Endothelial cell of umbilical vein (primary cell): ENCODE results near the gene CROCC2. TPM values are rescaled to one million over a fixed set of nuclear protein-coding genes. Genes with fewer than 3 reads are reported as not detected.

Experiments used
- BruUV-seq: library from RNA; stranded (reverse); fragments of 400-500 nt; replicated peaks from 2 replicates; lab custom pipeline; 2021; lab: Mats Ljungman, UMichigan
- CTCF ChIA-PET: fragments of 300-600, 350-600 bp; sonication (Branson Sonifier 250); formaldehyde crosslinking; loops from one replicate; lab custom pipeline; 2021; ENCODE audit warnings: antibody characterized with exemption, inconsistent platforms; lab: Charles Lee
- POLR2A ChIA-PET: fragments of 300-600, 350-600 bp; sonication (Branson Sonifier 250); formaldehyde crosslinking; loops from one replicate; lab custom pipeline; 2021; ENCODE audit warnings: antibody characterized with exemption, inconsistent platforms; lab: Charles Lee
- DNase-seq: peaks from one replicate; pipeline ENCODE4 v3.0.0-alpha.2; 2011; ENCODE audit warnings: low read depth, low spot score
- FAIRE-seq: peaks from 2 replicates; lab custom pipeline; 2011; peaks lifted over from hg19 to GRCh38; lab: Jason Lieb, UNC
- H2AFZ ChIP-seq: 2 replicates; pipeline ENCODE4 v1.6.0; 2012; ENCODE audit warnings: low read depth, low read length, control low read depth, inconsistent platforms
- H3K27ac ChIP-seq: 2 replicates; pipeline ENCODE4 v1.5.1; 2011; ENCODE audit warnings: low read depth, mild to moderate bottlenecking, control low read depth, low read length, moderate library complexity; ENCODE audit not compliant: insufficient read depth
- H3K27me3 ChIP-seq, 2 experiments: 2 replicates each; pipeline versions ENCODE4 v1.6.0 to v1.6.1; 2011; ENCODE audit warnings: low read length in 2 of 2, mixed read lengths in 1 of 2; ENCODE audit not compliant: control insufficient read depth in 2 of 2, insufficient read depth in 2 of 2
- H3K36me3 ChIP-seq, 2 experiments: 2 replicates in 1 of 2; 3 replicates in 1 of 2; pipeline ENCODE4 v1.5.1; 2011; ENCODE audit warnings: low read length in 2 of 2, mild to moderate bottlenecking in 1 of 2, moderate library complexity in 1 of 2; ENCODE audit not compliant: control insufficient read depth in 2 of 2, insufficient read depth in 2 of 2; ENCODE audit errors: extremely low read depth in 1 of 2
- H3K4me1 ChIP-seq: 3 replicates; pipeline ENCODE4 v1.5.1; 2011; ENCODE audit warnings: mild to moderate bottlenecking, low read length; ENCODE audit not compliant: control insufficient read depth, insufficient read depth; ENCODE audit errors: extremely low read depth
- H3K4me2 ChIP-seq: 2 replicates; pipeline ENCODE4 v1.6.1; 2011; ENCODE audit warnings: low read length, control low read depth, mixed read lengths; ENCODE audit not compliant: insufficient read depth
- H3K4me3 ChIP-seq, 3 experiments: fragments of 200-600 bp in 1 of 3; sonication (generic), shearing (Covaris generic) in 1 of 3; replicated peaks in 1 of 3; 2 replicates each; pipeline ENCODE4 v1.5.1; 2011 to 2016; ENCODE audit warnings: control low read depth in 3 of 3, low read length in 3 of 3, mild to moderate bottlenecking in 2 of 3, inconsistent platforms in 1 of 3, low read depth in 1 of 3, moderate library complexity in 1 of 3; ENCODE audit not compliant: insufficient read depth in 1 of 3
- H3K79me2 ChIP-seq: 2 replicates; pipeline ENCODE4 v1.6.0; 2012; ENCODE audit warnings: low read length, inconsistent platforms; ENCODE audit not compliant: control insufficient read depth, insufficient read depth
- H3K9ac ChIP-seq: replicated peaks from 2 replicates; pipeline ENCODE3; 2011; ENCODE audit warnings: low read length, control low read depth; ENCODE audit not compliant: insufficient read depth; ENCODE audit errors: extremely low read depth
- H3K9me1 ChIP-seq: replicated peaks from 3 replicates; pipeline ENCODE4 v1.6.0; 2011; ENCODE audit warnings: mild to moderate bottlenecking, low read length; ENCODE audit not compliant: control insufficient read depth, insufficient read depth; ENCODE audit errors: extremely low read depth
- H3K9me3 ChIP-seq: replicated peaks from 2 replicates; pipeline ENCODE4 v1.5.1; 2012; ENCODE audit warnings: low read length, inconsistent platforms; ENCODE audit not compliant: control insufficient read depth, insufficient read depth
- H4K20me1 ChIP-seq: replicated peaks from 2 replicates; pipeline ENCODE3; 2011; ENCODE audit warnings: mild to moderate bottlenecking, low read length; ENCODE audit not compliant: control insufficient read depth, insufficient read depth; ENCODE audit errors: extremely low read depth
- EZH2 ChIP-seq: IDR thresholded peaks from 2 replicates; pipeline ENCODE4 v1.6.1; 2012; ENCODE audit warnings: borderline replicate concordance, low read depth, mild to moderate bottlenecking, moderate library complexity, low read length, inconsistent platforms; ENCODE audit not compliant: severe bottlenecking
- FOS ChIP-seq: IDR thresholded peaks from 2 replicates; pipeline ENCODE4 v1.6.1; 2011; ENCODE audit warnings: mild to moderate bottlenecking, low read length, moderate library complexity, borderline replicate concordance; ENCODE audit not compliant: insufficient read depth
- GATA2 ChIP-seq: IDR thresholded peaks from 2 replicates; pipeline ENCODE4 v1.7.0; 2011; ENCODE audit warnings: low read depth, mild to moderate bottlenecking, moderate library complexity, mixed read lengths, low read length; ENCODE audit not compliant: insufficient read length, insufficient read depth
- JUN ChIP-seq: IDR thresholded peaks from 2 replicates; pipeline ENCODE4 v1.6.1; 2011; ENCODE audit warnings: borderline replicate concordance, low read depth; ENCODE audit not compliant: insufficient read length, insufficient read depth
- MYC ChIP-seq: IDR thresholded peaks from one replicate; pipeline ENCODE4 v1.6.1; 2011; ENCODE audit warnings: mild to moderate bottlenecking, low read depth, low read length
- POLR2A ChIP-seq: IDR thresholded peaks from 2 replicates; pipeline ENCODE4 v1.6.1; 2012; ENCODE audit warnings: low read depth, mild to moderate bottlenecking, control low read depth, low read length
- POLR2AphosphoS5 ChIP-seq: IDR thresholded peaks from 2 replicates; pipeline ENCODE4 v1.6.1; 2012; ENCODE audit warnings: low read depth, mild to moderate bottlenecking, control low read depth, low read length, moderate library complexity; ENCODE audit not compliant: insufficient read depth
- dilution Hi-C: fragments of 300-500 bp; cut with MboI; formaldehyde crosslinking; loops from one replicate; pipeline ENCODE4 v1.15.0; 2019; ENCODE audit warnings: low sequenced_read_pairs; ENCODE audit not compliant: extremely low pct_ligation_motif_present
- intact Hi-C: fragments of 100-400 bp; cut with micrococcal nuclease; formaldehyde crosslinking; loops from one replicate; pipeline ENCODE4 v1.10.0; 2022
- polyA plus RNA-seq, 4 experiments: library from polyadenylated mRNA; depleted of rRNA in 3 of 4; stranded (reverse) in 3 of 4; unstranded in 1 of 4; fragments of >200 nt; gene quantifications; 2 replicates each; pipeline versions ENCODE4 v1.2.1 to v1.2.3, GENCODE V29; 2011 to 2012; ENCODE audit warnings: missing spikeins in 1 of 4
- total RNA-seq: library from RNA; stranded (reverse); gene quantifications from 2 replicates; pipeline ENCODE4 v1.2.3, GENCODE V29; 2021
- TF ChIP-seq, protein P1 (sequence below): IDR thresholded peaks from 2 replicates; pipeline ENCODE4 v1.6.1; 2011; ENCODE audit not compliant: insufficient read depth, insufficient read length
- TF ChIP-seq, protein P2 (sequence below), 2 donors: IDR thresholded peaks; 1 replicate in 1 of 2; 2 replicates in 1 of 2; pipeline ENCODE4 v1.5.1; 2011; ENCODE audit warnings: low read length in 2 of 2, mild to moderate bottlenecking in 2 of 2, moderate library complexity in 2 of 2, control low read depth in 1 of 2, inconsistent platforms in 1 of 2, low read depth in 1 of 2; ENCODE audit not compliant: insufficient read depth in 1 of 2; ENCODE audit errors: extremely low read depth in 1 of 2

The CROCC2 gene
- total and polyA plus RNA-seq, 2 donors (not counting 3 experiments of a cell fraction or from before 2014, with no cell fraction given), result not detected

DNA sequence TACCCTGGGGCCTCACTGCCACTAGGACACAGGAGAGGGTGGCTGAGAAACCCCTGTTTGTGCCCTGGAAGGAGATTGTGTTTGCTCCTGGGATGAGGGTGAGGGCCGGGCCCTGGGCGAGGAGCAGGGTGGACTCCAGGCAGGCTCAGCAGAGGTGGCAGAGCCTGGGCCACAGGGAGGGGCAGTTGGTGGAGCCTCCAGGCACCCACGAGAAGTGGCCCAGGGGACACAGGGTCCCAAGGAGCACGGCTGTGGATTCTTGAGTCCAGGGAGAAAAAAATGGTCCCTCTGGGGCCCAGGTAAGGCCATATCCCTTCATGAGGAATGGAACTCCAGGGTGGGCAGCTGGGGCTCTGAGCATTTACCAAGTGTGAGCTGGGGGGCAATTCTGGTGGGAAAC lies 18.5 kb upstream of the CROCC2 start:
- Histone ChIP-seq H3K36me3 (no peaks in the 10 kb centered on the region), H3K9me1 (no peaks in the 10 kb centered on the region), H3K27ac (no peak overlapping the region), H4K20me1 (no peaks in the 10 kb centered on the region), H3K9ac (no peak overlapping the region), H3K79me2 (no peaks in the 10 kb centered on the region), H3K4me2 (no peak overlapping the region), H3K27me3 (peaks cover 0 to 1% of the 10 kb centered on the region in 2 experiments), H3K4me3 (no peak overlapping the region), H2AFZ (no peak overlapping the region), H3K4me1 (no peaks in the 10 kb centered on the region), H3K9me3 (no peaks in the 10 kb centered on the region)
- no peak for DNase-seq
- dilution Hi-C loops, result no loop called here
- FAIRE-seq, result no peak
- CTCF ChIA-PET, result no interaction called here
- no TSS peak for BruUV-seq
- POLR2A ChIA-PET, result no interaction called here
- TF ChIP-seq FOS (no peak), JUN (no peak), GATA2 (no peak), MYC (no peak), POLR2AphosphoS5 (no peak), POLR2A (no peak), EZH2 (no peak)
- TF ChIP-seq, protein P1, sequence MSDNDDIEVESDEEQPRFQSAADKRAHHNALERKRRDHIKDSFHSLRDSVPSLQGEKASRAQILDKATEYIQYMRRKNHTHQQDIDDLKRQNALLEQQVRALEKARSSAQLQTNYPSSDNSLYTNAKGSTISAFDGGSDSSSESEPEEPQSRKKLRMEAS, result no peak
- TF ChIP-seq, protein P2, sequence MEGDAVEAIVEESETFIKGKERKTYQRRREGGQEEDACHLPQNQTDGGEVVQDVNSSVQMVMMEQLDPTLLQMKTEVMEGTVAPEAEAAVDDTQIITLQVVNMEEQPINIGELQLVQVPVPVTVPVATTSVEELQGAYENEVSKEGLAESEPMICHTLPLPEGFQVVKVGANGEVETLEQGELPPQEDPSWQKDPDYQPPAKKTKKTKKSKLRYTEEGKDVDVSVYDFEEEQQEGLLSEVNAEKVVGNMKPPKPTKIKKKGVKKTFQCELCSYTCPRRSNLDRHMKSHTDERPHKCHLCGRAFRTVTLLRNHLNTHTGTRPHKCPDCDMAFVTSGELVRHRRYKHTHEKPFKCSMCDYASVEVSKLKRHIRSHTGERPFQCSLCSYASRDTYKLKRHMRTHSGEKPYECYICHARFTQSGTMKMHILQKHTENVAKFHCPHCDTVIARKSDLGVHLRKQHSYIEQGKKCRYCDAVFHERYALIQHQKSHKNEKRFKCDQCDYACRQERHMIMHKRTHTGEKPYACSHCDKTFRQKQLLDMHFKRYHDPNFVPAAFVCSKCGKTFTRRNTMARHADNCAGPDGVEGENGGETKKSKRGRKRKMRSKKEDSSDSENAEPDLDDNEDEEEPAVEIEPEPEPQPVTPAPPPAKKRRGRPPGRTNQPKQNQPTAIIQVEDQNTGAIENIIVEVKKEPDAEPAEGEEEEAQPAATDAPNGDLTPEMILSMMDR (IDR thresholded peaks at IDR 0.05; ENCODE audit: extremely low read depth in 1 of 2, insufficient read depth in 1 of 2, low read depth in 1 of 2, low read length in 2 of 2), result no peak
- intact Hi-C loops, result no loop called here
